Sigmoid colon (tissue), 7 donors: ENCODE measurements around the gene VAV1. TPM values are rescaled to one million over a fixed set of nuclear protein-coding genes. Genes with fewer than 3 reads are reported as not detected.

Experiments
- DNase-seq: peaks from one replicate; pipeline ENCODE4 v3.0.0-alpha.2; 2019
- H3K27ac ChIP-seq, 4 donors: fragments of 200-600 bp; sonication (generic); one replicate each; pipeline ENCODE4 v1.5.1; 2016 to 2019; ENCODE audit warnings: mild to moderate bottlenecking in 1 of 4
- H3K27me3 ChIP-seq, 3 donors: fragments of 200-600 bp; sonication (generic); one replicate each; pipeline ENCODE4 v1.5.1; 2019; ENCODE audit warnings: mild to moderate bottlenecking in 1 of 3
- H3K36me3 ChIP-seq, 4 donors: fragments of 200-600 bp; sonication (generic); one replicate each; pipeline ENCODE4 v1.5.1; 2016 to 2019
- H3K4me1 ChIP-seq, 4 donors: fragments of 200-600 bp; sonication (generic); one replicate each; pipeline ENCODE4 v1.5.1; 2017 to 2019
- H3K4me3 ChIP-seq, 4 donors: fragments of 200-600 bp; sonication (generic); one replicate each; pipeline ENCODE4 v1.5.1; 2017 to 2019; ENCODE audit warnings: mild to moderate bottlenecking in 2 of 4, moderate library complexity in 1 of 4
- H3K9me3 ChIP-seq, 4 donors: fragments of 200-600 bp in 3 of 4; sonication (generic) in 3 of 4; one replicate each; pipeline versions ENCODE4 v1.5.1 to v1.6.1; 2013 to 2019
- CTCF ChIP-seq, 4 experiments: fragments of 450-650 bp in 3 of 4; fragments of 200-600 bp in 1 of 4; IDR thresholded peaks; one replicate each; pipeline ENCODE4 v1.5.1; 2016 to 2019; ENCODE audit warnings: antibody characterized with exemption in 4 of 4, mild to moderate bottlenecking in 3 of 4, moderate library complexity in 2 of 4
- EP300 ChIP-seq, 4 donors: sonication (generic); formaldehyde crosslinking; IDR thresholded peaks; one replicate each; pipeline ENCODE4 v1.6.1; 2017; ENCODE audit warnings: antibody characterized with exemption in 4 of 4
- POLR2A ChIP-seq, 2 donors: fragments of 450-650 bp; IDR thresholded peaks; one replicate each; pipeline ENCODE4 v1.6.1; 2016; ENCODE audit warnings: antibody characterized with exemption in 2 of 2, mild to moderate bottlenecking in 2 of 2, moderate library complexity in 2 of 2
- POLR2AphosphoS5 ChIP-seq, 4 donors: sonication (generic); formaldehyde crosslinking; IDR thresholded peaks; one replicate each; pipeline ENCODE4 v1.6.1; 2017; ENCODE audit warnings: antibody characterized with exemption in 4 of 4
- WGBS, 2 donors: extraction: QIAGEN DNeasy Blood & Tissue Kit; methylation state at CpG; one replicate each; pipeline ENCODE4 v1.1.7; 2013; 5-methylcytosine and 5-hydroxymethylcytosine counted together
- intact Hi-C: fragments of 100-400 bp; cut with DNase I; formaldehyde crosslinking; loops from one replicate; pipeline ENCODE4 v1.15.1; 2023
- polyA plus RNA-seq, 3 donors: library from polyadenylated mRNA; stranded (reverse); fragments of 200-250 nt; gene quantifications; one replicate each; pipeline ENCODE4 v1.2.3, GENCODE V29; 2013
- total RNA-seq, 4 donors: library from RNA; depleted of rRNA; stranded (reverse); fragments of >200 nt; gene quantifications; one replicate each; pipeline ENCODE4 v1.1.0, GENCODE V29; 2016
- donor health status: healthy with polysubstance abuse.
- donor health status: Bipolar disorder and iron deficiency.
- donor health status: healthy.

The VAV1 gene
- total and polyA plus RNA-seq, 7 donors = 2.4 to 18.9 (median 4.1) TPM

GRCh38 chr19:6803036-6803404 is 30.5 kb downstream of the VAV1 start:
- H3K9me3 ChIP-seq = no peaks in the 10 kb centered on the region

DNA sequence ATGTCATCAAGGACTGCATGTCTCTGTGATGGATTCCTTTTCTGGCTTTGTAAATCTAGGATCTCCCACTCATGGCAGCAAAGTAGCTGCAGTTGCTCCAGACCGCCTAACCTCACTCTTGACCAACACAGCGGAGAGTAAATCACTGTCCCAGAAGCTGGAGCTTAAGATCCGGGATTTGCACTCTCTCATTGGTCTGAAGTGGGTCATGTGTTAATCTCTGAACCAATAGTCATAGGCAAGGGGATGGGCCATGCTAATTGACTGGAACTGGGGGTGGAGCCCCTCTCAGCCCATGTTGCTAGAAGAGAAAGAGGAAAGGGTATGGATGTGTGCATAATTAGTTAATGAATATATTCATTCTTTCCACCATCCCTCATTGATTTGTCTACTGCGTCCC is 34.0 kb downstream of the VAV1 start:
- peaks cover 0 to 4% (median 0%) of the 10 kb centered on the region in 4 donors for H3K9me3 ChIP-seq
- H3K27me3 ChIP-seq = peaks cover 0 to 10% (median 0%) of the 10 kb centered on the region in 3 donors
- H3K4me1 ChIP-seq = peaks cover 0 to 2% (median under 1%) of the 10 kb centered on the region in 4 donors
- intact Hi-C loops = no loop called here
- TF ChIP-seq POLR2A (IDR thresholded peaks at IDR 0.05) (no peak), EP300 (IDR thresholded peaks at IDR 0.05) (no peak), POLR2AphosphoS5 (IDR thresholded peaks at IDR 0.05) (no peak), CTCF (IDR thresholded peaks at IDR 0.05) (no peak)
- no peak for DNase-seq
- no peak overlapping the region for H3K4me3 ChIP-seq
- H3K36me3 ChIP-seq = no peaks in the 10 kb centered on the region
- WGBS, 2 donors = 92 to 94% methylated on average over 4 of the region's 4 CpGs
- H3K27ac ChIP-seq = no peak overlapping the region

More at GRCh38 chr19:6803036-6803404, 30.5 kb downstream of the VAV1 start:
- intact Hi-C loops = no loop called here
- Histone ChIP-seq H3K36me3 (no peaks in the 10 kb centered on the region), H3K4me3 (no peak overlapping the region), H3K4me1 (peaks cover 0 to 10% (median 4%) of the 10 kb centered on the region in 4 donors), H3K27me3 (peaks cover 0 to 19% (median 0%) of the 10 kb centered on the region in 3 donors), H3K27ac (no peak overlapping the region)
- WGBS, 2 donors = 64 to 83% methylated on average over 8 of the region's 8 CpGs
- TF ChIP-seq POLR2A (IDR thresholded peaks at IDR 0.05) (no peak), POLR2AphosphoS5 (IDR thresholded peaks at IDR 0.05) (no peak), EP300 (IDR thresholded peaks at IDR 0.05) (no peak), CTCF (IDR thresholded peaks at IDR 0.05) (no peak)
- no peak for DNase-seq

DNA sequence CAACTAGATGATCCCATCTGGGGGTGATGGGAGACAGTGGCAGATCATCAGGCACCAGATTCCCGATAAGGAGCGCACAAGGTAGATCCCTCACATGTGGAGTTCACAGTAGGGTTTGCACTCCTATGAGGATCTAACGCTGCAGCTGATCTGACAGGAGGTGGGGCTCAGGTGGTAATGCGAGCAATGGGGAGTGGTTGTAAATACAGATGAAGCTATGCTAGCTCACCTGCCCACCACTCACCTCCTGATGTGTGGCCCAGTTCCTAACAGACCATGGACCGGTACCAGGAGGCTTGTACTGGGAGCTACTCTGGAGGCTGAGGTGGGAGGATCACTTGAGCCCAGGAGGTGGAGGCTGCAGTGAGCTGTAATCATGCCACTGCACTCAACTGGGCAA is 34.8 kb downstream of the VAV1 start:
- no peak for DNase-seq
- intact Hi-C loops = no loop called here
- Histone ChIP-seq H3K27me3 (peaks cover 0 to 7% (median 0%) of the 10 kb centered on the region in 3 donors), H3K9me3 (peaks cover 0 to 4% (median 0%) of the 10 kb centered on the region in 4 donors), H3K27ac (no peak overlapping the region), H3K4me3 (no peak overlapping the region), H3K36me3 (no peaks in the 10 kb centered on the region), H3K4me1 (no peaks in the 10 kb centered on the region)
- TF ChIP-seq POLR2A (IDR thresholded peaks at IDR 0.05) = no peak
- TF ChIP-seq EP300 (IDR thresholded peaks at IDR 0.05) = no peak
- TF ChIP-seq CTCF (IDR thresholded peaks at IDR 0.05) = no peak
- no peak for TF ChIP-seq POLR2AphosphoS5 (IDR thresholded peaks at IDR 0.05)
- WGBS, 2 donors = 96% methylated on average over 5 of the region's 5 CpGs

- 96 to 98% methylated on average over 1 of the region's 1 CpG for WGBS, 2 donors
- no peaks in the 10 kb centered on the region for H3K27me3 ChIP-seq
- peaks cover 0 to 4% (median 1%) of the 10 kb centered on the region in 4 donors for H3K9me3 ChIP-seq
- H3K4me3 ChIP-seq = no peak overlapping the region
- no peak for DNase-seq
- no peak overlapping the region for H3K27ac ChIP-seq
- intact Hi-C loops = no loop called here
- no peak for TF ChIP-seq EP300 (IDR thresholded peaks at IDR 0.05)
- no peak for TF ChIP-seq POLR2AphosphoS5 (IDR thresholded peaks at IDR 0.05)
- no peak for TF ChIP-seq POLR2A (IDR thresholded peaks at IDR 0.05)
- no peak for TF ChIP-seq CTCF (IDR thresholded peaks at IDR 0.05)
- no peaks in the 10 kb centered on the region for H3K36me3 ChIP-seq
- no peaks in the 10 kb centered on the region for H3K4me1 ChIP-seq
Observed at GRCh38 chr19:6808494-6808893, 36.0 kb downstream of the VAV1 start.

GRCh38 chr19:6809262-6809661 is 36.8 kb downstream of the VAV1 start:
- Histone ChIP-seq H3K27ac (no peak overlapping the region), H3K4me3 (no peak overlapping the region), H3K9me3 (peaks cover 0 to 4% (median 1%) of the 10 kb centered on the region in 4 donors), H3K36me3 (no peaks in the 10 kb centered on the region), H3K4me1 (no peaks in the 10 kb centered on the region), H3K27me3 (no peaks in the 10 kb centered on the region)
- intact Hi-C loops = no loop called here
- WGBS, 2 donors = 73 to 85% methylated on average over 4 of the region's 4 CpGs
- TF ChIP-seq POLR2AphosphoS5 (IDR thresholded peaks at IDR 0.05) = no peak
- TF ChIP-seq POLR2A (IDR thresholded peaks at IDR 0.05) = no peak
- no peak for DNase-seq
